ENCODE results near the gene MLH1. TPM values are rescaled to one million over a fixed set of nuclear protein-coding genes. Genes with fewer than 3 reads are reported as not detected.

MLH1 gene
- total and polyA plus RNA-seq, 9 donors = 14.1 to 44.3 (median 21.4) TPM

DNA sequence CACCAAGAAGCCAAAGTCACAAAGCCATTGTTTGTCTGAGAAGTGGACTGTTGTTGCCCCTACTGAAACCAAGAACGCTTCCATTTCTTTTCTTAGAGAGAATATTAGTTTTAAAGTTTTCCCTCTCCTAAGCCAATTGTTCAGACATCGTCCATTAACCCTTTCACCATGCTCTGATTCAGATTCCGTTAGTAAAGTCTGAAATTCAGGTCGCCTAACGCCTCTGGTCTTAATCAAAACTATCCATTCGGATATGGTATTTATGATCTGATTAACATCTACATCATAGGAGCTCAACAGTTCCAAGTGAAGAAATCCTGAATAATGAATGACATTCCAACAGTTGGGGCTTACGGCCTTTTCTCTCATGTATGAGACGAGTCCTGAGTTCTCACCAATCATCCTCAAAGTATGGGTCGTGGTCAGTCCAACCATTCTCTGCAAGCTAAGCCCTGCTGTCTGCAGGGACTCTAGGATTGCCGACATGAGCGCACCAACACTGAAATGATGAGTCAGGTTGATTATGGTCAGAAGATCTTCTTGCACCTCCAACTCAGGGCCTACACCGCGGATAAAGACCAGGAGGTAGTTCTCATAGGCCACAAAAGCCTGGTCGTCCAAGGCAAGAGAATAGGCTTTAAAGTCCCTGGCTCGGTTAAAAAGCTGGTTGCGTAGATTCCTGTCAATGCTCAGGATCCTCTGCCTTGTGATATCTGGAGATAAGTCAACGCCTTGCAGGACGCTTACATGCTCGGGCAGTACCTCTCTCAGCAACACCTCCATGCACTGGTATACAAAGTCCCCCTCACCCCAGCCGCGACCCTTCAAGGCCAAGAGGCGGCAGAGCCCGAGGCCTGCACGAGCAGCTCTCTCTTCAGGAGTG is 1.2 kb upstream of the MLH1 start:
- Histone ChIP-seq H3K4me3 (peak overlapping the region; percentile 84), H3K36me3 (no peaks in the 10 kb centered on the region), H3K4me1 (ENCODE audit: insufficient read depth) (peaks cover 5% of the 10 kb centered on the region), H3K27ac (peak overlapping the region; percentile 98), H3K27me3 (no peaks in the 10 kb centered on the region), H3K9me3 (no peaks in the 10 kb centered on the region)
- peak in 1 of 5 donors; percentile 40 for DNase-seq
- 7 to 9% (median 9%) methylated on average over 24 of the region's 24 CpGs for WGBS, 3 donors
- intact Hi-C loops (cut with DNase I) = loop anchor here in 2 of 4 donors (10.0 kb wide), 2 partner anchors 223 to 1173 kb away; partner anchors contain the start of gene OXSR1 (in 1 of the 2)
- no peak for TF ChIP-seq EP300 (IDR thresholded peaks at IDR 0.05)
- TF ChIP-seq POLR2A (IDR thresholded peaks at IDR 0.05) = peak; percentile 11

DNA sequence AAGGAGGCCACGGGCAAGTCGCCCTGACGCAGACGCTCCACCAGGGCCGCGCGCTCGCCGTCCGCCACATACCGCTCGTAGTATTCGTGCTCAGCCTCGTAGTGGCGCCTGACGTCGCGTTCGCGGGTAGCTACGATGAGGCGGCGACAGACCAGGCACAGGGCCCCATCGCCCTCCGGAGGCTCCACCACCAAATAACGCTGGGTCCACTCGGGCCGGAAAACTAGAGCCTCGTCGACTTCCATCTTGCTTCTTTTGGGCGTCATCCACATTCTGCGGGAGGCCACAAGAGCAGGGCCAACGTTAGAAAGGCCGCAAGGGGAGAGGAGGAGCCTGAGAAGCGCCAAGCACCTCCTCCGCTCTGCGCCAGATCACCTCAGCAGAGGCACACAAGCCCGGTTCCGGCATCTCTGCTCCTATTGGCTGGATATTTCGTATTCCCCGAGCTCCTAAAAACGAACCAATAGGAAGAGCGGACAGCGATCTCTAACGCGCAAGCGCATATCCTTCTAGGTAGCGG is 452 bp upstream of the MLH1 start, which contains the start of gene EPM2AIP1:
EPM2AIP1 (minus strand) TSS at position 326 of the 520 bp plus-strand sequence; CDS start at position 272, 54 bp downstream.
- peak; percentile 95 for TF ChIP-seq POLR2A (IDR thresholded peaks at IDR 0.05)
- TF ChIP-seq, protein P1, sequence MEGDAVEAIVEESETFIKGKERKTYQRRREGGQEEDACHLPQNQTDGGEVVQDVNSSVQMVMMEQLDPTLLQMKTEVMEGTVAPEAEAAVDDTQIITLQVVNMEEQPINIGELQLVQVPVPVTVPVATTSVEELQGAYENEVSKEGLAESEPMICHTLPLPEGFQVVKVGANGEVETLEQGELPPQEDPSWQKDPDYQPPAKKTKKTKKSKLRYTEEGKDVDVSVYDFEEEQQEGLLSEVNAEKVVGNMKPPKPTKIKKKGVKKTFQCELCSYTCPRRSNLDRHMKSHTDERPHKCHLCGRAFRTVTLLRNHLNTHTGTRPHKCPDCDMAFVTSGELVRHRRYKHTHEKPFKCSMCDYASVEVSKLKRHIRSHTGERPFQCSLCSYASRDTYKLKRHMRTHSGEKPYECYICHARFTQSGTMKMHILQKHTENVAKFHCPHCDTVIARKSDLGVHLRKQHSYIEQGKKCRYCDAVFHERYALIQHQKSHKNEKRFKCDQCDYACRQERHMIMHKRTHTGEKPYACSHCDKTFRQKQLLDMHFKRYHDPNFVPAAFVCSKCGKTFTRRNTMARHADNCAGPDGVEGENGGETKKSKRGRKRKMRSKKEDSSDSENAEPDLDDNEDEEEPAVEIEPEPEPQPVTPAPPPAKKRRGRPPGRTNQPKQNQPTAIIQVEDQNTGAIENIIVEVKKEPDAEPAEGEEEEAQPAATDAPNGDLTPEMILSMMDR (IDR thresholded peaks at IDR 0.05) = peak in 2 of 3 donors; percentile 61 to 64
- no peak for TF ChIP-seq EP300 (IDR thresholded peaks at IDR 0.05)
- H3K27ac ChIP-seq = peak within 1 kb of the TSS; percentile 98
- 0 to 1% (median 1%) methylated on average over 48 of the region's 48 CpGs for WGBS, 3 donors
- intact Hi-C loops (cut with DNase I) = loop anchor here in 2 of 4 donors (10.0 kb wide), 2 partner anchors 222 to 1172 kb away; partner anchors contain the start of gene OXSR1 (in 1 of the 2)
- H3K4me3 ChIP-seq = peak within 1 kb of the TSS; percentile 84
- H3K27me3 ChIP-seq = no peaks in the 10 kb centered on the region
- peaks cover 5% of the 10 kb centered on the region for H3K4me1 ChIP-seq (ENCODE audit: insufficient read depth)
- DNase-seq = peak in 1 of 5 donors; percentile 97
- H3K36me3 ChIP-seq = no peaks in the 10 kb centered on the region
- no peaks in the 10 kb centered on the region for H3K9me3 ChIP-seq

DNA sequence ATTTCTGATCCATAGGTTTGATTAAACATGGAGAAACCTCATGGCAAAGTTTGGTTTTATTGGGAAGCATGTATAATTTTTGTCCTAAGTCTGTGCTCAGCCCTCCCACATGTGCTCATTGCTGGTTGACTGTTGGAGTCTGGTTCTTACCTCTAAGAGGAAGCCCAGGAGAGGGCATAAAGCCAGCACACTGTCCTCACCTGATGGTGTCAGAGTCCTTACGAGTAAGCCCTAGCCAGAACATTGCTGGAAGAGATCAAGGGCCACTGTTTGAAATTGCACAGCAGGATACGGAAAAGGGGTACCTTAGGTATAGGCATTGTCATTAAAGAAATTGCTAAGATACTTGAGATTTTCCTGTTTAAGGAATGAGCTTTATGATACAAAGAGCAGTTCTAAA is 21.3 kb downstream of the MLH1 start:
- no peak overlapping the region for H3K27ac ChIP-seq
- intact Hi-C loops (cut with DNase I) = no loop called here
- no peaks in the 10 kb centered on the region for H3K27me3 ChIP-seq
- no peaks in the 10 kb centered on the region for H3K4me1 ChIP-seq (ENCODE audit: insufficient read depth)
- H3K4me3 ChIP-seq = no peak overlapping the region
- no peaks in the 10 kb centered on the region for H3K9me3 ChIP-seq
- 87 to 97% (median 89%) methylated on average over 2 of the region's 2 CpGs for WGBS, 3 donors
- no peak for DNase-seq
- TF ChIP-seq EP300 (IDR thresholded peaks at IDR 0.05) = no peak
- TF ChIP-seq, protein P1 (IDR thresholded peaks at IDR 0.05) = no peak
- no peak for TF ChIP-seq POLR2A (IDR thresholded peaks at IDR 0.05)
- no peaks in the 10 kb centered on the region for H3K36me3 ChIP-seq

- intact Hi-C loops (cut with DNase I) = no loop called here
- no peaks in the 10 kb centered on the region for H3K36me3 ChIP-seq
- TF ChIP-seq EP300 (IDR thresholded peaks at IDR 0.05) (no peak), POLR2A (IDR thresholded peaks at IDR 0.05) (no peak)
- TF ChIP-seq, protein P1 (IDR thresholded peaks at IDR 0.05) = no peak
Measured at GRCh38 chr3:37015642-37016041, 22.3 kb downstream of the MLH1 start.

More at GRCh38 chr3:37015642-37016041, 22.3 kb downstream of the MLH1 start:
- no peak for DNase-seq
- Histone ChIP-seq H3K9me3 (no peaks in the 10 kb centered on the region), H3K27me3 (no peaks in the 10 kb centered on the region), H3K4me1 (ENCODE audit: insufficient read depth) (no peaks in the 10 kb centered on the region), H3K27ac (no peak overlapping the region), H3K4me3 (no peak overlapping the region)
- 90 to 92% (median 92%) methylated on average over 5 of the region's 5 CpGs for WGBS, 3 donors

Data from ovary (tissue), 9 donors.